ENCODE measurements around the gene OLAH. TPM values are rescaled to one million over a fixed set of nuclear protein-coding genes. Genes with fewer than 3 reads are reported as not detected.

Gene OLAH
- total RNA-seq, 1 donor, result not detected

GRCh38 chr10:15106352-15107013 is 62.7 kb downstream of the OLAH start:
- H3K4me1 ChIP-seq (ENCODE audit: insufficient read depth, low read length), result no peaks in the 10 kb centered on the region
- peaks cover 4% of the 10 kb centered on the region for H4K20me1 ChIP-seq (ENCODE audit: insufficient read depth, low read length)
- peaks cover 22% of the 10 kb centered on the region for H3K79me2 ChIP-seq (ENCODE audit: insufficient read depth, low read length)
- no peak overlapping the region for H3K27ac ChIP-seq (ENCODE audit: low read depth, low read length)
- H3K4me3 ChIP-seq (ENCODE audit: insufficient read depth, low read length), result no peak overlapping the region
- H3K4me2 ChIP-seq (ENCODE audit: insufficient read depth, low read length), result no peak overlapping the region
- TF ChIP-seq CTCF (IDR thresholded peaks at IDR 0.05; ENCODE audit: extremely low read depth, low read depth, low read length), result peak; percentile 96
- DNase-seq (ENCODE audit: insufficient read length, low spot score, missing footprints), result peak; percentile 68
- H2AFZ ChIP-seq (ENCODE audit: low read length), result peak overlapping the region; percentile 8
- H3K36me3 ChIP-seq (ENCODE audit: insufficient read depth, low read length), result peaks cover 74% of the 10 kb centered on the region
- H3K9me3 ChIP-seq (ENCODE audit: low read depth, low read length), result no peaks in the 10 kb centered on the region
- no peaks in the 10 kb centered on the region for H3K27me3 ChIP-seq (ENCODE audit: insufficient read depth, low read length)

- peaks cover 61% of the 10 kb centered on the region for H3K36me3 ChIP-seq (ENCODE audit: insufficient read depth, low read length)
- H3K9me3 ChIP-seq (ENCODE audit: low read depth, low read length), result no peaks in the 10 kb centered on the region
- H3K4me3 ChIP-seq (ENCODE audit: insufficient read depth, low read length), result no peak overlapping the region
These were observed 68.9 kb downstream of the OLAH start for GRCh38 chr10:15112657-15113056.

GRCh38 chr10:15113766-15114165 is 70.0 kb downstream of the OLAH start:
- no peak overlapping the region for H3K27ac ChIP-seq (ENCODE audit: low read depth, low read length)
- H3K4me1 ChIP-seq (ENCODE audit: insufficient read depth, low read length), result no peaks in the 10 kb centered on the region
- H3K79me2 ChIP-seq (ENCODE audit: insufficient read depth, low read length), result peaks cover 41% of the 10 kb centered on the region
- H3K4me2 ChIP-seq (ENCODE audit: insufficient read depth, low read length), result no peak overlapping the region
- TF ChIP-seq CTCF (IDR thresholded peaks at IDR 0.05; ENCODE audit: extremely low read depth, low read depth, low read length), result no peak
- peaks cover 3% of the 10 kb centered on the region for H4K20me1 ChIP-seq (ENCODE audit: insufficient read depth, low read length)
- H3K36me3 ChIP-seq (ENCODE audit: insufficient read depth, low read length), result peaks cover 61% of the 10 kb centered on the region
- H2AFZ ChIP-seq (ENCODE audit: low read length), result no peak overlapping the region
- no peaks in the 10 kb centered on the region for H3K27me3 ChIP-seq (ENCODE audit: insufficient read depth, low read length)
- no peak overlapping the region for H3K4me3 ChIP-seq (ENCODE audit: insufficient read depth, low read length)
- no peaks in the 10 kb centered on the region for H3K9me3 ChIP-seq (ENCODE audit: low read depth, low read length)
- no peak for DNase-seq (ENCODE audit: insufficient read length, low spot score, missing footprints)

More at GRCh38 chr10:15112657-15113056, 68.9 kb downstream of the OLAH start:
- no peak overlapping the region for H3K27ac ChIP-seq (ENCODE audit: low read depth, low read length)
- no peak for DNase-seq (ENCODE audit: insufficient read length, low spot score, missing footprints)
- peaks cover 34% of the 10 kb centered on the region for H3K79me2 ChIP-seq (ENCODE audit: insufficient read depth, low read length)
- no peak overlapping the region for H2AFZ ChIP-seq (ENCODE audit: low read length)
- no peak for TF ChIP-seq CTCF (IDR thresholded peaks at IDR 0.05; ENCODE audit: extremely low read depth, low read depth, low read length)
- H3K27me3 ChIP-seq (ENCODE audit: insufficient read depth, low read length), result no peaks in the 10 kb centered on the region
- H3K4me1 ChIP-seq (ENCODE audit: insufficient read depth, low read length), result no peaks in the 10 kb centered on the region
- H3K4me2 ChIP-seq (ENCODE audit: insufficient read depth, low read length), result no peak overlapping the region
- H4K20me1 ChIP-seq (ENCODE audit: insufficient read depth, low read length), result peaks cover 3% of the 10 kb centered on the region

GRCh38 chr10:15116225-15116624 is 72.5 kb downstream of the OLAH start:
- H3K27me3 ChIP-seq (ENCODE audit: insufficient read depth, low read length), result no peaks in the 10 kb centered on the region
- H2AFZ ChIP-seq (ENCODE audit: low read length), result no peak overlapping the region
- DNase-seq (ENCODE audit: insufficient read length, low spot score, missing footprints), result no peak
- no peak overlapping the region for H3K4me2 ChIP-seq (ENCODE audit: insufficient read depth, low read length)
- peaks cover 13% of the 10 kb centered on the region for H3K4me1 ChIP-seq (ENCODE audit: insufficient read depth, low read length)
- peaks cover 3% of the 10 kb centered on the region for H4K20me1 ChIP-seq (ENCODE audit: insufficient read depth, low read length)
- TF ChIP-seq CTCF (IDR thresholded peaks at IDR 0.05; ENCODE audit: extremely low read depth, low read depth, low read length), result no peak
- peaks cover 49% of the 10 kb centered on the region for H3K79me2 ChIP-seq (ENCODE audit: insufficient read depth, low read length)
- no peaks in the 10 kb centered on the region for H3K9me3 ChIP-seq (ENCODE audit: low read depth, low read length)
- H3K27ac ChIP-seq (ENCODE audit: low read depth, low read length), result no peak overlapping the region
- peaks cover 52% of the 10 kb centered on the region for H3K36me3 ChIP-seq (ENCODE audit: insufficient read depth, low read length)
- H3K4me3 ChIP-seq (ENCODE audit: insufficient read depth, low read length), result no peak overlapping the region
